PC-3 (cell line): Measurements from ENCODE around the gene TGFB1I1. TPM values are rescaled to one million over a fixed set of nuclear protein-coding genes. Genes with fewer than 3 reads are reported as not detected.
"Not testable (repeated sequence)": the region's sequence is repeated elsewhere in the genome, so short reads cannot be mapped to it uniquely, and the experiment has no call there.

Source experiments
- ATAC-seq: fragments of 200-7000 bp; cut with Tn5 transposase; 2 replicates; pipeline ENCODE4 v1.9.1; 2020; ENCODE audit warnings: mild to moderate bottlenecking, moderate library complexity
- BruUV-seq: library from RNA; stranded (reverse); fragments of 400-500 nt; replicated peaks from 2 replicates; lab custom pipeline; 2021; lab: Mats Ljungman, UMichigan
- CTCF ChIA-PET: fragments of 300-600 bp; sonication (Branson Sonifier 250); formaldehyde crosslinking; loops from one replicate; lab custom pipeline; 2022; ENCODE audit warnings: antibody characterized with exemption; lab: Charles Lee
- POLR2A ChIA-PET: fragments of 300-600 bp; sonication (Branson Sonifier 250); formaldehyde crosslinking; loops from one replicate; lab custom pipeline; 2022; ENCODE audit warnings: antibody characterized with exemption; ENCODE audit not compliant: unreplicated experiment; lab: Charles Lee
- DNase-seq: peaks from one replicate; pipeline ENCODE4 v3.0.0-alpha.2; 2015
- H2AFZ ChIP-seq: fragments of 300-600 bp; sonication (generic); 2 replicates; pipeline ENCODE4 v1.6.0; 2016; ENCODE audit warnings: antibody characterized with exemption, low read length
- H3F3A ChIP-seq: fragments of 300-600 bp; sonication (generic); one replicate; pipeline ENCODE4 v1.6.0; 2017; ENCODE audit warnings: antibody characterized with exemption, low read length, control low read depth, mild to moderate bottlenecking; ENCODE audit not compliant: unreplicated experiment
- H3K27ac ChIP-seq: fragments of 300-600 bp; sonication (generic); 2 replicates; pipeline ENCODE4 v1.5.1; 2016; ENCODE audit warnings: mild to moderate bottlenecking, low read length
- H3K27me3 ChIP-seq: fragments of 300-600 bp; sonication (generic); 2 replicates; pipeline ENCODE4 v1.6.1; 2016; ENCODE audit warnings: low read length, mixed read lengths
- H3K36me3 ChIP-seq: fragments of 300-600 bp; sonication (generic); 2 replicates; pipeline ENCODE4 v1.6.1; 2016; ENCODE audit warnings: low read depth, mixed run types, low read length, mixed read lengths
- H3K4me1 ChIP-seq: fragments of 300-600 bp; sonication (generic); 2 replicates; pipeline ENCODE4 v1.5.1; 2016; ENCODE audit warnings: low read length; ENCODE audit not compliant: insufficient read depth
- H3K4me2 ChIP-seq: fragments of 300-600 bp; sonication (generic); 2 replicates; pipeline ENCODE4 v1.6.0; 2016; ENCODE audit warnings: low read length
- H3K4me3 ChIP-seq: fragments of 300-600 bp; sonication (generic); 2 replicates; pipeline ENCODE4 v1.5.1; 2016; ENCODE audit warnings: mild to moderate bottlenecking, low read length, mixed read lengths
- H3K79me2 ChIP-seq: fragments of 300-600 bp; sonication (generic); 2 replicates; pipeline ENCODE4 v1.6.1; 2017; ENCODE audit warnings: low read length, mixed read lengths
- H3K9ac ChIP-seq: fragments of 300-600 bp; sonication (generic); 2 replicates; pipeline ENCODE4 v1.6.0; 2016; ENCODE audit warnings: mild to moderate bottlenecking, low read length
- H3K9me2 ChIP-seq: fragments of 300-600 bp; sonication (generic); replicated peaks from 2 replicates; pipeline ENCODE4 v1.6.1; 2016; ENCODE audit warnings: mixed run types, low read length, mixed read lengths
- H3K9me3 ChIP-seq: fragments of 300-600 bp; sonication (generic); 2 replicates; pipeline ENCODE4 v1.6.1; 2016; ENCODE audit warnings: low read length, mixed read lengths
- H4K20me1 ChIP-seq: fragments of 300-600 bp; sonication (generic); 2 replicates; pipeline ENCODE4 v1.6.1; 2016; ENCODE audit warnings: low read length, mixed read lengths
- EZH2 ChIP-seq: fragments of 300-600 bp; sonication (generic); IDR thresholded peaks from one replicate; pipeline ENCODE4 v1.6.1; 2017; ENCODE audit warnings: antibody characterized with exemption, mild to moderate bottlenecking, low read length; ENCODE audit not compliant: unreplicated experiment
- EZH2phosphoT487 ChIP-seq: fragments of 300-600 bp; sonication (generic); IDR thresholded peaks from 2 replicates; pipeline ENCODE4 v1.6.1; 2018; ENCODE audit warnings: mild to moderate bottlenecking, antibody characterized with exemption, low read length, borderline replicate concordance
- intact Hi-C: fragments of 100-400 bp; cut with micrococcal nuclease; formaldehyde crosslinking; loops from 2 replicates; pipeline ENCODE4 v1.9.0; 2023
- total RNA-seq: library from RNA; depleted of rRNA; stranded (reverse); fragments of >200 nt; gene quantifications from 2 replicates; pipeline ENCODE4 v1.2.3, GENCODE V29; 2014
- TF ChIP-seq, protein P1 (sequence below): fragments of 300-600 bp; sonication (generic); conservative IDR thresholded peaks from 2 replicates; pipeline ENCODE4 v1.5.1; 2017; ENCODE audit warnings: antibody characterized with exemption, low read depth, mild to moderate bottlenecking, low read length

The TGFB1I1 gene
- total RNA-seq, 1 experiment from 2014 or later, result 11.2 TPM

DNA sequence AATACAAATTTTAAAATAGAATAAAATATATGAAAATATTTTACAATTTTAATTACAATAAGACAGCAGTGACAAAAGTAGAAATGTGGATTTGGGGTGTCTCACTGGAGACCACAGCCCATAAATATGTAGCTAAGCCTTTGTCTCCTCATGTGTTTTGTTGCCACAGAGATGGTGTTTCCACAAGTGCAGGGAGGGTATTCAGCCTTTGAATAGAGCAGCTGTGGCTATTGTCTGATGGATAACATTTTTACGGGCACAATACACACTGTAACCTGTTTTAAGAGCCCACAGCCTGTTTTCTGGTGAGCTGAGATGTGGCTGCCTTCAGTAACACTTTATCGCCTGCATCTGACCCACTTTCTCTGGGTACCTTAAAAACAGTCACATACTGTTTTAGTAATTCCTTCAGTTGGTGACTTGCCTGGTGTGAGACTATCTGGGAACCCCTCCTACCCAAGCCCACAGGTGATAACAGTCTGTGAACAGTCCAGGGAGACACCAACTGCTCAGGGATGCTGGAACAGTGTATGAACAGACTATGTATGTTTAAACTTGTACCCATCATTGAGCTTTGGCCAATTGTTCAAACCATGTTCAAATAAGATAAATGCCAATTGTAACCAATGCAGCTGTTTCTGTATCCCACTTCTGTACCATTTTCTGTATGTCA lies 47.9 kb downstream of the TGFB1I1 start:
- no peak overlapping the region for H3K4me2 ChIP-seq
- no peak overlapping the region for H3K27ac ChIP-seq
- ATAC-seq (no peak), DNase-seq (no peak)
- CTCF ChIA-PET, result no interaction called here
- no peaks in the 10 kb centered on the region for H3F3A ChIP-seq
- POLR2A ChIA-PET, result no interaction called here
- peaks cover 4% of the 10 kb centered on the region; the same call in 1 of the 2 replicates for H3K27me3 ChIP-seq
- H3K9me3 ChIP-seq, result no peaks in the 10 kb centered on the region
- H2AFZ ChIP-seq, result no peak overlapping the region
- H3K9me2 ChIP-seq, result no peaks in the 10 kb centered on the region
- no peak overlapping the region for H3K9ac ChIP-seq
- TF ChIP-seq, protein P1, sequence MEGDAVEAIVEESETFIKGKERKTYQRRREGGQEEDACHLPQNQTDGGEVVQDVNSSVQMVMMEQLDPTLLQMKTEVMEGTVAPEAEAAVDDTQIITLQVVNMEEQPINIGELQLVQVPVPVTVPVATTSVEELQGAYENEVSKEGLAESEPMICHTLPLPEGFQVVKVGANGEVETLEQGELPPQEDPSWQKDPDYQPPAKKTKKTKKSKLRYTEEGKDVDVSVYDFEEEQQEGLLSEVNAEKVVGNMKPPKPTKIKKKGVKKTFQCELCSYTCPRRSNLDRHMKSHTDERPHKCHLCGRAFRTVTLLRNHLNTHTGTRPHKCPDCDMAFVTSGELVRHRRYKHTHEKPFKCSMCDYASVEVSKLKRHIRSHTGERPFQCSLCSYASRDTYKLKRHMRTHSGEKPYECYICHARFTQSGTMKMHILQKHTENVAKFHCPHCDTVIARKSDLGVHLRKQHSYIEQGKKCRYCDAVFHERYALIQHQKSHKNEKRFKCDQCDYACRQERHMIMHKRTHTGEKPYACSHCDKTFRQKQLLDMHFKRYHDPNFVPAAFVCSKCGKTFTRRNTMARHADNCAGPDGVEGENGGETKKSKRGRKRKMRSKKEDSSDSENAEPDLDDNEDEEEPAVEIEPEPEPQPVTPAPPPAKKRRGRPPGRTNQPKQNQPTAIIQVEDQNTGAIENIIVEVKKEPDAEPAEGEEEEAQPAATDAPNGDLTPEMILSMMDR, result no peak
- TF ChIP-seq EZH2phosphoT487, result no peak
- TF ChIP-seq EZH2, result no peak
- H4K20me1 ChIP-seq, result no peaks in the 10 kb centered on the region
- no peaks in the 10 kb centered on the region for H3K79me2 ChIP-seq
- H3K36me3 ChIP-seq, result no peaks in the 10 kb centered on the region
- H3K4me1 ChIP-seq, result no peaks in the 10 kb centered on the region
- H3K4me3 ChIP-seq, result no peak overlapping the region
- BruUV-seq, result no TSS peak
- intact Hi-C loops, result no loop called here

DNA sequence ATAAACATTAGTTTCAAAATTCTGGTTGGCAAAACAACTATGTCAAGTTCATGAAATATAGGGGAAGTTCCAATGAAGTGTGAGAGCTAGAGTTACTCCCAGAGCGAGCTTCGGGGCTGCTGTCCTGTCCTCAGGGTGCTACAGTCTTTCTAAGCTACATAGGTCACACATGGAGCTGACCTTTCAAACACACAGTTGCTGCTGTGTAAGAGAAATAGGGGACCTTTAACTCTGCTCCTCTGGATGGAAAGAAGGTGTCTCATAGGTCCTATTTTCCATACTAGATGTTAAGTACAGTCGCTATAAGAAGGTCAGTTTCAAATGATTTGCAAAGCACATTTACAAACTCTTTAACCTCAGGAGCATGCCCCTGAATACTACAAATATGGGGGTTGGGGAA lies 49.4 kb downstream of the TGFB1I1 start:
- intact Hi-C loops, result no loop called here
- Histone ChIP-seq H3K79me2 (no peaks in the 10 kb centered on the region), H3K27ac (no peak overlapping the region), H3F3A (no peaks in the 10 kb centered on the region), H4K20me1 (no peaks in the 10 kb centered on the region), H3K4me3 (no peak overlapping the region), H3K27me3 (peaks cover 4% of the 10 kb centered on the region; the same call in 1 of the 2 replicates), H2AFZ (no peak overlapping the region), H3K4me1 (no peaks in the 10 kb centered on the region), H3K9ac (no peak overlapping the region), H3K9me3 (no peaks in the 10 kb centered on the region), H3K36me3 (no peaks in the 10 kb centered on the region), H3K9me2 (no peaks in the 10 kb centered on the region), H3K4me2 (no peak overlapping the region)
- ChIA-PET CTCF (no interaction called here), POLR2A (no interaction called here)
- TF ChIP-seq, protein P1, result no peak
- TF ChIP-seq EZH2, result no peak
- no peak for TF ChIP-seq EZH2phosphoT487
- ATAC-seq, result no peak
- BruUV-seq, result no TSS peak
- DNase-seq, result no peak

- intact Hi-C loops, result no loop called here
- CTCF ChIA-PET, result no interaction called here
- DNase-seq (no peak), ATAC-seq (no peak)
- Histone ChIP-seq H3K79me2 (no peaks in the 10 kb centered on the region), H3K4me1 (no peaks in the 10 kb centered on the region), H2AFZ (no peak overlapping the region), H3K36me3 (no peaks in the 10 kb centered on the region), H3K27me3 (peaks cover 4% of the 10 kb centered on the region; the same call in 1 of the 2 replicates), H3F3A (no peaks in the 10 kb centered on the region), H3K9me3 (no peaks in the 10 kb centered on the region), H3K4me2 (no peak overlapping the region), H3K9ac (no peak overlapping the region), H3K4me3 (no peak overlapping the region), H3K27ac (no peak overlapping the region), H3K9me2 (no peaks in the 10 kb centered on the region), H4K20me1 (no peaks in the 10 kb centered on the region)
- BruUV-seq, result no TSS peak
- TF ChIP-seq, protein P1, result no peak
- no peak for TF ChIP-seq EZH2phosphoT487
- no peak for TF ChIP-seq EZH2
- POLR2A ChIA-PET, result no interaction called here
These were observed 50.1 kb downstream of the TGFB1I1 start for GRCh38 chr16:31522071-31522470.

GRCh38 chr16:31523768-31524167 lies 51.8 kb downstream of the TGFB1I1 start:
- POLR2A ChIA-PET, H3K4me2 ChIP-seq, H3K9me2 ChIP-seq, H3K9ac ChIP-seq, H4K20me1 ChIP-seq, H3K79me2 ChIP-seq, ATAC-seq, intact Hi-C loops, H3K4me1 ChIP-seq, H3K9me3 ChIP-seq, H3F3A ChIP-seq, H3K36me3 ChIP-seq, H3K4me3 ChIP-seq, H3K27ac ChIP-seq, BruUV-seq, DNase-seq, H2AFZ ChIP-seq: not testable (repeated sequence)
- CTCF ChIA-PET, result interaction anchor here (0.7 kb wide), 1 partner anchor 381 kb away, joined by 3 read pairs; no protein-coding TSS in a partner anchor
- peaks cover 17% of the 10 kb centered on the region for H3K27me3 ChIP-seq
